H9 (cell line): ENCODE results near the gene KCNG3. TPM values are rescaled to one million over a fixed set of nuclear protein-coding genes. Genes with fewer than 3 reads are reported as not detected.

ENCODE experiments used
- DNase-seq: peaks from one replicate; pipeline ENCODE4 v3.0.0-alpha.2; 2017
- H2AFZ ChIP-seq: one replicate; pipeline ENCODE4 v1.6.1; 2013; ENCODE audit warnings: mild to moderate bottlenecking, low read length, control low read depth, moderate library complexity
- H2AK5ac ChIP-seq: 2 replicates; pipeline ENCODE4 v1.6.1; 2013; ENCODE audit warnings: low read length, control low read depth, mixed read lengths; ENCODE audit not compliant: insufficient read length
- H2BK120ac ChIP-seq: one replicate; pipeline ENCODE4 v1.6.1; 2013; ENCODE audit warnings: low read depth, mild to moderate bottlenecking, low read length, control low read depth, inconsistent platforms; ENCODE audit not compliant: poor library complexity, severe bottlenecking
- H2BK12ac ChIP-seq: 2 replicates; pipeline ENCODE4 v1.6.1; 2013; ENCODE audit warnings: low read length, control low read depth, mixed read lengths, low read depth; ENCODE audit not compliant: insufficient read length
- H2BK15ac ChIP-seq: 2 replicates; pipeline ENCODE4 v1.6.1; 2013; ENCODE audit warnings: low read depth, low read length, control low read depth
- H2BK20ac ChIP-seq: one replicate; pipeline ENCODE4 v1.6.1; 2013; ENCODE audit warnings: low read depth, mild to moderate bottlenecking, low read length, control low read depth, inconsistent platforms; ENCODE audit not compliant: poor library complexity, severe bottlenecking
- H2BK5ac ChIP-seq: 2 replicates; pipeline ENCODE4 v1.6.1; 2013; ENCODE audit warnings: low read length, control low read depth, mixed read lengths; ENCODE audit not compliant: insufficient read length
- H3K14ac ChIP-seq: 2 replicates; pipeline ENCODE4 v1.6.1; 2013; ENCODE audit warnings: low read length, control low read depth; ENCODE audit not compliant: insufficient read depth
- H3K18ac ChIP-seq: 2 replicates; pipeline ENCODE4 v1.6.1; 2013; ENCODE audit warnings: low read depth, mild to moderate bottlenecking, mixed read lengths, low read length, control low read depth; ENCODE audit not compliant: insufficient read length
- H3K23ac ChIP-seq: 2 replicates; pipeline ENCODE4 v1.6.1; 2013; ENCODE audit warnings: low read length, control low read depth, mixed read lengths, low read depth; ENCODE audit not compliant: insufficient read length
- H3K23me2 ChIP-seq: 2 replicates; pipeline ENCODE4 v1.6.1; 2013; ENCODE audit warnings: low read depth, mild to moderate bottlenecking, mixed read lengths, low read length, control low read depth; ENCODE audit not compliant: insufficient read length, poor library complexity, severe bottlenecking
- H3K27ac ChIP-seq: 2 replicates; pipeline ENCODE4 v1.5.1; 2013; ENCODE audit warnings: low read length, control low read depth, mixed read lengths, low read depth; ENCODE audit not compliant: insufficient read length
- H3K27me3 ChIP-seq: 2 replicates; pipeline ENCODE4 v1.6.1; 2013; ENCODE audit warnings: low read length, control low read depth, inconsistent platforms; ENCODE audit not compliant: insufficient read depth
- H3K4ac ChIP-seq: 2 replicates; pipeline ENCODE4 v1.6.1; 2013; ENCODE audit warnings: low read depth, mild to moderate bottlenecking, control low read depth, inconsistent platforms, low read length, moderate library complexity
- H3K4me1 ChIP-seq: 2 replicates; pipeline ENCODE4 v1.6.1; 2013; ENCODE audit warnings: low read length, control low read depth, inconsistent platforms; ENCODE audit not compliant: insufficient read depth
- H3K4me2 ChIP-seq: 2 replicates; pipeline ENCODE4 v1.6.1; 2013; ENCODE audit warnings: low read length, control low read depth, mixed read lengths; ENCODE audit not compliant: insufficient read length, insufficient read depth
- H3K56ac ChIP-seq: 2 replicates; pipeline ENCODE4 v1.6.1; 2013; ENCODE audit warnings: low read depth, mild to moderate bottlenecking, mixed read lengths, low read length, control low read depth; ENCODE audit not compliant: insufficient read length
- H3K79me1 ChIP-seq: 2 replicates; pipeline ENCODE4 v1.6.1; 2013; ENCODE audit warnings: low read depth, mild to moderate bottlenecking, moderate library complexity, low read length, control low read depth, inconsistent platforms; ENCODE audit not compliant: insufficient read depth, poor library complexity, severe bottlenecking
- H3K79me2 ChIP-seq: 2 replicates; pipeline ENCODE4 v1.6.1; 2013; ENCODE audit warnings: low read length, control low read depth, inconsistent platforms; ENCODE audit not compliant: insufficient read depth
- H3K9ac ChIP-seq: 2 replicates; pipeline ENCODE4 v1.6.1; 2013; ENCODE audit warnings: low read length, control low read depth, mixed read lengths; ENCODE audit not compliant: insufficient read length; ENCODE audit errors: extremely low read depth
- H3K9me3 ChIP-seq: one replicate; pipeline ENCODE4 v1.6.1; 2013; ENCODE audit warnings: low read depth, low read length, inconsistent platforms; ENCODE audit not compliant: control insufficient read depth
- H3T11ph ChIP-seq: one replicate; pipeline ENCODE4 v1.6.1; 2013; ENCODE audit warnings: mild to moderate bottlenecking, low read length, control low read depth, inconsistent platforms
- H4K20me1 ChIP-seq: one replicate; pipeline ENCODE4 v1.6.1; 2013; ENCODE audit not compliant: control insufficient read depth, insufficient read length, insufficient read depth
- H4K5ac ChIP-seq: 2 replicates; pipeline ENCODE4 v1.6.1; 2013; ENCODE audit warnings: low read depth, mild to moderate bottlenecking, mixed read lengths, low read length, control low read depth; ENCODE audit not compliant: insufficient read length
- H4K8ac ChIP-seq: replicated peaks from 2 replicates; pipeline ENCODE4 v1.6.1; 2013; ENCODE audit warnings: low read length, control low read depth, mixed read lengths, low read depth; ENCODE audit not compliant: insufficient read length
- H4K91ac ChIP-seq: 2 replicates; pipeline ENCODE4 v1.6.1; 2013; ENCODE audit warnings: low read depth, mild to moderate bottlenecking, moderate library complexity, mixed read lengths, low read length, control low read depth; ENCODE audit not compliant: insufficient read length
- H3K27ac Mint-ChIP-seq, 3 experiments: 2 replicates in 2 of 3; 3 replicates in 1 of 3; pipeline ENCODE4 v1.8.0; 2020 to 2021; ENCODE audit warnings: mixed read lengths in 3 of 3, mild to moderate bottlenecking in 1 of 3, moderate library complexity in 1 of 3
- H3K27me3 Mint-ChIP-seq: 2 replicates; pipeline ENCODE4 v1.8.0; 2021; ENCODE audit warnings: low read depth, mild to moderate bottlenecking, moderate library complexity, mixed read lengths
- H3K36me3 Mint-ChIP-seq, 3 experiments: 2 replicates in 2 of 3; 3 replicates in 1 of 3; pipeline ENCODE4 v1.8.0; 2020 to 2021; ENCODE audit warnings: low read depth in 3 of 3, mixed read lengths in 3 of 3; ENCODE audit not compliant: insufficient read depth in 1 of 3
- H3K4me1 Mint-ChIP-seq, 2 experiments: 2 replicates each; pipeline ENCODE4 v1.8.0; 2020; ENCODE audit warnings: mixed read lengths in 2 of 2
- H3K4me3 Mint-ChIP-seq, 2 experiments: 2 replicates in 1 of 2; 3 replicates in 1 of 2; pipeline ENCODE4 v1.8.0; 2020 to 2021; ENCODE audit warnings: mild to moderate bottlenecking in 2 of 2, mixed read lengths in 2 of 2, moderate library complexity in 1 of 2
- H3K9me3 Mint-ChIP-seq, 2 experiments: 2 replicates in 1 of 2; 3 replicates in 1 of 2; pipeline ENCODE4 v1.8.0; 2020; ENCODE audit warnings: mild to moderate bottlenecking in 2 of 2, mixed read lengths in 2 of 2, moderate library complexity in 1 of 2
- WGBS: extraction: QIAGEN DNeasy Blood & Tissue Kit; methylation state at CpG from one replicate; pipeline ENCODE4 v1.1.7; 2013; ENCODE audit warnings: missing lambda C conversion rate, low lambda C conversion rate, mixed read lengths; ENCODE audit not compliant: insufficient read length; ENCODE audit errors: extremely low coverage; 5-methylcytosine and 5-hydroxymethylcytosine counted together
- total RNA-seq: library from RNA; stranded (reverse); gene quantifications from 2 replicates; pipeline ENCODE4 v1.2.1, GENCODE V29; 2021
- TF ChIP-seq, protein P1 (sequence below): fragments of 200-600 bp; sonication (generic); conservative IDR thresholded peaks from 3 replicates; pipeline ENCODE4 v1.8.0; 2021; ENCODE audit warnings: antibody characterized with exemption, mild to moderate bottlenecking

Gene KCNG3
- total RNA-seq, 1 experiment from 2014 or later, result 16.5 TPM

DNA sequence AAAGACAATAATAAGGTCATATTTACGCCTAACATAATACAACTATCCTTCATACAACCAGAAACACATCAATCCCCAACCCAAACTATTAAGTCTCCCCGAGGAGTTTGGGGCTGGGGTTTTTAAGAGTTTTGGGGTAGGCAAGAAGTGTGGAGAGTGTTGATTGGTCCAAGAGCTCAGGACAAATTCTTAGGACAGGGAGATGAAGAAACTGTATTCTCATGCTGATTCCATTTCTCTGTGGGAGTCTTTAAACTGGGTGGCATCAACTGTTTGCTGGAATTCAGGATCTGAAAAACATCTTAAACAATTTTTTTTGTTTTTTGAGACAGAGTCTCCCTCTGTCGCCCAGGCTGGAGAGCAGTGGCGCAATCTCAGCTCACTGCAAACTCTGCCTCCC, 49.1 kb upstream of the KCNG3 start:
- no peaks in the 10 kb centered on the region for H3K23me2 ChIP-seq
- H3K27ac ChIP-seq, result no peak overlapping the region
- no peak overlapping the region for H2AFZ ChIP-seq
- no peaks in the 10 kb centered on the region for H3K9me3 ChIP-seq
- H2AK5ac ChIP-seq, result no peak overlapping the region
- H3K4me2 ChIP-seq, result no peak overlapping the region
- no peak overlapping the region for H4K91ac ChIP-seq
- H4K5ac ChIP-seq, result no peak overlapping the region
- Mint-ChIP-seq H3K4me3 (no peak overlapping the region), H3K36me3 (peaks cover 0 to 4% (median 3%) of the 10 kb centered on the region in 3 experiments; a peak in 3 of 7 replicates), H3K9me3 (peaks cover 0 to 2% of the 10 kb centered on the region in 2 experiments; a peak in 1 of 5 replicates), H3K27ac (peak overlapping the region; percentile 16 to 97 (median 38); a peak in 6 of 7 replicates), H3K4me1 (peaks cover 43 to 47% of the 10 kb centered on the region in 2 experiments), H3K27me3 (no peaks in the 10 kb centered on the region)
- no peak overlapping the region for H2BK5ac ChIP-seq
- no peaks in the 10 kb centered on the region for H3K79me2 ChIP-seq
- no peak overlapping the region for H3K14ac ChIP-seq
- no peaks in the 10 kb centered on the region for H3K27me3 ChIP-seq
- no peak overlapping the region for H3K9ac ChIP-seq
- TF ChIP-seq, protein P1, sequence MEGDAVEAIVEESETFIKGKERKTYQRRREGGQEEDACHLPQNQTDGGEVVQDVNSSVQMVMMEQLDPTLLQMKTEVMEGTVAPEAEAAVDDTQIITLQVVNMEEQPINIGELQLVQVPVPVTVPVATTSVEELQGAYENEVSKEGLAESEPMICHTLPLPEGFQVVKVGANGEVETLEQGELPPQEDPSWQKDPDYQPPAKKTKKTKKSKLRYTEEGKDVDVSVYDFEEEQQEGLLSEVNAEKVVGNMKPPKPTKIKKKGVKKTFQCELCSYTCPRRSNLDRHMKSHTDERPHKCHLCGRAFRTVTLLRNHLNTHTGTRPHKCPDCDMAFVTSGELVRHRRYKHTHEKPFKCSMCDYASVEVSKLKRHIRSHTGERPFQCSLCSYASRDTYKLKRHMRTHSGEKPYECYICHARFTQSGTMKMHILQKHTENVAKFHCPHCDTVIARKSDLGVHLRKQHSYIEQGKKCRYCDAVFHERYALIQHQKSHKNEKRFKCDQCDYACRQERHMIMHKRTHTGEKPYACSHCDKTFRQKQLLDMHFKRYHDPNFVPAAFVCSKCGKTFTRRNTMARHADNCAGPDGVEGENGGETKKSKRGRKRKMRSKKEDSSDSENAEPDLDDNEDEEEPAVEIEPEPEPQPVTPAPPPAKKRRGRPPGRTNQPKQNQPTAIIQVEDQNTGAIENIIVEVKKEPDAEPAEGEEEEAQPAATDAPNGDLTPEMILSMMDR, result no peak
- H2BK12ac ChIP-seq, result no peak overlapping the region
- WGBS, result no CpG with 5 or more reads among the region's 4 CpGs
- no peak for DNase-seq
- no peak overlapping the region for H3T11ph ChIP-seq
- no peaks in the 10 kb centered on the region for H3K79me1 ChIP-seq
- H2BK120ac ChIP-seq, result no peak overlapping the region
- H3K23ac ChIP-seq, result no peak overlapping the region
- H4K20me1 ChIP-seq, result no peaks in the 10 kb centered on the region
- peaks cover 7% of the 10 kb centered on the region for H3K4me1 ChIP-seq
- H4K8ac ChIP-seq, result no peak overlapping the region
- no peak overlapping the region for H2BK15ac ChIP-seq
- H3K18ac ChIP-seq, result no peak overlapping the region
- no peak overlapping the region for H3K56ac ChIP-seq
- H2BK20ac ChIP-seq, result no peak overlapping the region
- no peak overlapping the region for H3K4ac ChIP-seq
